Forelimb muscle (tissue), 1 donor: ENCODE data around the gene STAT4. TPM values are rescaled to one million over a fixed set of nuclear protein-coding genes. Genes with fewer than 3 reads are reported as not detected.

Source experiments
- DNase-seq: peaks from one replicate; pipeline ENCODE4 v3.0.0-alpha.2; 2013; ENCODE audit warnings: low read depth
- polyA plus RNA-seq: library from polyadenylated mRNA; unstranded; fragments of 120-200 nt; gene quantifications from one replicate; pipeline ENCODE4 v1.2.1, GENCODE V29; 2013; ENCODE audit not compliant: insufficient read length

Gene STAT4
- 1.7 TPM for polyA plus RNA-seq

- no peak for DNase-seq
Measured at GRCh38 chr2:191150600-191151330, at the start of gene STAT4. TSS of gene STAT4 (minus strand) at chr2:191150994. CDS start at chr2:191148203, 2,791 bp downstream.

GRCh38 chr2:191199929-191200512 lies 49.2 kb upstream of the STAT4 start:
- no peak for DNase-seq

- DNase-seq = no peak
Measured at GRCh38 chr2:191198271-191198670, 47.5 kb upstream of the STAT4 start.

- DNase-seq = no peak
Measured at GRCh38 chr2:191197096-191197495, 46.3 kb upstream of the STAT4 start.

- DNase-seq = no peak
Measured at GRCh38 chr2:191195021-191195420, 44.2 kb upstream of the STAT4 start.

- no peak for DNase-seq
Measured at GRCh38 chr2:191190861-191191552, 40.2 kb upstream of the STAT4 start.

GRCh38 chr2:191190435-191190834 lies 39.6 kb upstream of the STAT4 start:
- DNase-seq = no peak

GRCh38 chr2:191189112-191189635 lies 38.4 kb upstream of the STAT4 start:
- no peak for DNase-seq

GRCh38 chr2:191188550-191189093 lies 37.8 kb upstream of the STAT4 start:
- DNase-seq = no peak

GRCh38 chr2:191187105-191187829 lies 36.5 kb upstream of the STAT4 start:
- no peak for DNase-seq

GRCh38 chr2:191184457-191184856 lies 33.7 kb upstream of the STAT4 start:
- no peak for DNase-seq

GRCh38 chr2:191183516-191183915 lies 32.7 kb upstream of the STAT4 start:
- no peak for DNase-seq

GRCh38 chr2:191183081-191183480 lies 32.3 kb upstream of the STAT4 start:
- DNase-seq = no peak

GRCh38 chr2:191180713-191181112 lies 29.9 kb upstream of the STAT4 start:
- no peak for DNase-seq

GRCh38 chr2:191180276-191180675 lies 29.5 kb upstream of the STAT4 start:
- no peak for DNase-seq

- DNase-seq = peak; percentile 89
Measured at GRCh38 chr2:191178806-191179514, 28.2 kb upstream of the STAT4 start.

GRCh38 chr2:191177751-191178736 lies 27.2 kb upstream of the STAT4 start:
- no peak for DNase-seq

GRCh38 chr2:191176801-191177438 lies 26.1 kb upstream of the STAT4 start:
- DNase-seq = no peak

- DNase-seq = no peak
Measured at GRCh38 chr2:191176305-191176704, 25.5 kb upstream of the STAT4 start.
